OCI-LY3 (cell line): ENCODE data around the gene PLCB4.

Experiments
- EZH2phosphoT487 ChIP-seq: fragments of 200-600 bp; shearing (Covaris generic); IDR thresholded peaks from 2 replicates; pipeline ENCODE4 v1.6.1; 2018; ENCODE audit warnings: antibody characterized with exemption, mixed run types, low read depth
- TF ChIP-seq, protein P1 (sequence below): fragments of 200-600, 300-600 bp; sonication (generic); IDR thresholded peaks from 2 replicates; pipeline ENCODE4 v1.5.1; 2014; ENCODE audit warnings: antibody characterized with exemption, low read length, low read depth

DNA sequence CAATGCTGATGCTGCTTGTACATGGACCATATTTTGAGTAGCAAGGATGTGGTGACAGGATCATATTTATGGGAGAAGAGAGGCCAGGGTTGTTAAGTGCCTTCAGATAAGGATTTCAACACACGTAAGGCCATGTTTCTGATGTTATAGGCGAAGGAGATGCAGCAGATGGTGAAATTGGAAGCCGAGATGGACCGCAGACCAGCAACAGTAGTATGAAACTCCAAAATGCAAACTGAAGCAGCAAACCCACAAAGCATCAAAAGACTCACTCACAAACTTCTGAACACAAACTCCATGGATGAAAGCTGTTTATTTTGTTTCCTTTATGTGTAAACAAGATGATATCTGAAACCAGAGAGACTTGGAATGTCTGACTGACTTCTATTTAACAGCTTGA is 409.9 kb downstream of the PLCB4 start:
- TF ChIP-seq, protein P1, sequence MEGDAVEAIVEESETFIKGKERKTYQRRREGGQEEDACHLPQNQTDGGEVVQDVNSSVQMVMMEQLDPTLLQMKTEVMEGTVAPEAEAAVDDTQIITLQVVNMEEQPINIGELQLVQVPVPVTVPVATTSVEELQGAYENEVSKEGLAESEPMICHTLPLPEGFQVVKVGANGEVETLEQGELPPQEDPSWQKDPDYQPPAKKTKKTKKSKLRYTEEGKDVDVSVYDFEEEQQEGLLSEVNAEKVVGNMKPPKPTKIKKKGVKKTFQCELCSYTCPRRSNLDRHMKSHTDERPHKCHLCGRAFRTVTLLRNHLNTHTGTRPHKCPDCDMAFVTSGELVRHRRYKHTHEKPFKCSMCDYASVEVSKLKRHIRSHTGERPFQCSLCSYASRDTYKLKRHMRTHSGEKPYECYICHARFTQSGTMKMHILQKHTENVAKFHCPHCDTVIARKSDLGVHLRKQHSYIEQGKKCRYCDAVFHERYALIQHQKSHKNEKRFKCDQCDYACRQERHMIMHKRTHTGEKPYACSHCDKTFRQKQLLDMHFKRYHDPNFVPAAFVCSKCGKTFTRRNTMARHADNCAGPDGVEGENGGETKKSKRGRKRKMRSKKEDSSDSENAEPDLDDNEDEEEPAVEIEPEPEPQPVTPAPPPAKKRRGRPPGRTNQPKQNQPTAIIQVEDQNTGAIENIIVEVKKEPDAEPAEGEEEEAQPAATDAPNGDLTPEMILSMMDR = no peak
- TF ChIP-seq EZH2phosphoT487 = no peak
